HG02610 (cell line): ENCODE data around the gene UBR7.
"Not testable (repeated sequence)": the region's sequence is repeated elsewhere in the genome, so short reads cannot be mapped to it uniquely, and the experiment has no call there.

ENCODE experiments used
- ATAC-seq: cut with Tn5 transposase; IDR thresholded peaks from one replicate; pipeline ENCODE4 v1.9.1; 2021; ENCODE audit warnings: mild to moderate bottlenecking, moderate library complexity; ENCODE audit not compliant: unreplicated experiment

The UBR7 gene

GRCh38 chr14:93206793-93207467 is at the start of gene UBR7, which contains the start of gene GON7:
UBR7 (plus strand) TSS chr14:93207256; CDS start chr14:93207292, 36 bp downstream.
GON7 (minus strand) TSS chr14:93207065; CDS start chr14:93207037, 28 bp downstream.
- peak; percentile 90 for ATAC-seq

GRCh38 chr14:93158349-93158748 is 48.7 kb upstream of the UBR7 start:
- ATAC-seq, result not testable (repeated sequence)

- ATAC-seq, result not testable (repeated sequence)
Measured at GRCh38 chr14:93159625-93160352, 47.3 kb upstream of the UBR7 start.

GRCh38 chr14:93160353-93160801 is 46.7 kb upstream of the UBR7 start:
- no peak for ATAC-seq

- ATAC-seq, result no peak
Measured at GRCh38 chr14:93161411-93161940, 45.6 kb upstream of the UBR7 start.

- ATAC-seq, result no peak
Measured at GRCh38 chr14:93163564-93163963, 43.5 kb upstream of the UBR7 start.

GRCh38 chr14:93165271-93166265 is 41.5 kb upstream of the UBR7 start:
- not testable (repeated sequence) for ATAC-seq

GRCh38 chr14:93168610-93169009 is 38.4 kb upstream of the UBR7 start:
- not testable (repeated sequence) for ATAC-seq

GRCh38 chr14:93169619-93170018 is 37.4 kb upstream of the UBR7 start:
- ATAC-seq, result not testable (repeated sequence)

GRCh38 chr14:93170141-93170540 is 36.9 kb upstream of the UBR7 start:
- not testable (repeated sequence) for ATAC-seq

GRCh38 chr14:93171376-93171775 is 35.7 kb upstream of the UBR7 start:
- ATAC-seq, result no peak

GRCh38 chr14:93173943-93174395 is 33.1 kb upstream of the UBR7 start:
- ATAC-seq, result no peak

- not testable (repeated sequence) for ATAC-seq
Measured at GRCh38 chr14:93174731-93175130, 32.3 kb upstream of the UBR7 start.

- no peak for ATAC-seq
Measured at GRCh38 chr14:93175492-93175891, 31.6 kb upstream of the UBR7 start.

GRCh38 chr14:93183596-93184317 is 23.3 kb upstream of the UBR7 start:
- ATAC-seq, result no peak

GRCh38 chr14:93184391-93185348 is 22.4 kb upstream of the UBR7 start, which contains the start of the genes LYSET and MOAP1:
LYSET (plus strand) TSS chr14:93185317; CDS start chr14:93185406, 89 bp downstream.
MOAP1 (minus strand) TSS chr14:93184897; CDS start chr14:93184242, 655 bp downstream.
- ATAC-seq, result peak; percentile 83

- no peak for ATAC-seq
Measured at GRCh38 chr14:93185349-93185720, 21.7 kb upstream of the UBR7 start.

GRCh38 chr14:93186466-93186865 is 20.6 kb upstream of the UBR7 start:
- ATAC-seq, result no peak

GRCh38 chr14:93186956-93187355 is 20.1 kb upstream of the UBR7 start:
- ATAC-seq, result no peak
